Activated gamma-delta T cell treated with anti-CD3 and anti-CD28 coated beads, Interleukin-2, amount 50 U/mL, for 16 hours (primary cell): ENCODE data around the gene IFT88.
"Not testable (repeated sequence)": the region's sequence is repeated elsewhere in the genome, so short reads cannot be mapped to it uniquely, and the experiment has no call there.

ENCODE experiments used
- DNase-seq: peaks from one replicate; pipeline ENCODE4 v3.0.0-alpha.2; 2020; ENCODE audit warnings: low read depth

IFT88 gene

GRCh38 chr13:20633802-20634201 is 66.8 kb downstream of the IFT88 start:
- DNase-seq, result no peak

GRCh38 chr13:20636079-20636478 is 69.1 kb downstream of the IFT88 start:
- DNase-seq, result no peak

DNA sequence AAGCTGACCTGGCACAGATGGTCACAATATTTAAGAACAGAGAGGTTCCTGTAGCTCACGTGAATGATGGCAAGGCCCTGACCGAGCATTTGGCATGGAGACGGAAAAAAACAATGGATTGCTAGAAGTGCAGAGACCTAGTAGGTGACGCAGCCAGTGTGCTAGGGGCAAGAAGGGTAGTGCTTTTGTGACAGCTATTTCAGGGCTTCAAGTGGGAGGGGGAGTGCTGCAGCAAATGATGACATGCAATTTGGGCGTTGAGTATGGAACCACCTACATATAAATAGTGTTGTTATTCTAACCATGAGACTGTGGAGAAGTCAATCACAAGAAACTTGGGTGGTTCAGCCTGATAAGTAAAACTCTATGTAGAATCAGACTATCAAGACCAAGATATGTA is 70.9 kb downstream of the IFT88 start:
- no peak for DNase-seq

- no peak for DNase-seq
Observed at GRCh38 chr13:20647758-20648157, 80.8 kb downstream of the IFT88 start.

- DNase-seq, result no peak
Observed at GRCh38 chr13:20652946-20653345, 86.0 kb downstream of the IFT88 start.

DNA sequence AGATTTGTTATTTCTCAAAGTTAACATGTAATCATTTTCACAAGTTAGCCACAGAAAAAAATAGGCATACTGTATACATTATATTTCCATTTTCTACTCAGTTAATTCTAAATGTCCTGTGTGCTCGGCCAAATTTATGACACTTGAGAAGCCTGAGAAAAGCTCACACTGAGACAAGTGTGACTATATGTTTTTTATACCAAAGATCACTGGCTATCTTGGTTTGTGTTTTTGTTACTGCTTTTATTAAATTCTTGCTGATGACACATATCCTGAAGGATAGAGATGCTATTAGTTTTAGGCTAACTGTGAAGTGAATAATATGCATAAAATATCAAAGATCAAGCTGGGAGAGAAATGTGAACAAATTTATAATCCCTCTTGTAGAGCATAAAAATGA is 87.2 kb downstream of the IFT88 start:
- no peak for DNase-seq

DNA sequence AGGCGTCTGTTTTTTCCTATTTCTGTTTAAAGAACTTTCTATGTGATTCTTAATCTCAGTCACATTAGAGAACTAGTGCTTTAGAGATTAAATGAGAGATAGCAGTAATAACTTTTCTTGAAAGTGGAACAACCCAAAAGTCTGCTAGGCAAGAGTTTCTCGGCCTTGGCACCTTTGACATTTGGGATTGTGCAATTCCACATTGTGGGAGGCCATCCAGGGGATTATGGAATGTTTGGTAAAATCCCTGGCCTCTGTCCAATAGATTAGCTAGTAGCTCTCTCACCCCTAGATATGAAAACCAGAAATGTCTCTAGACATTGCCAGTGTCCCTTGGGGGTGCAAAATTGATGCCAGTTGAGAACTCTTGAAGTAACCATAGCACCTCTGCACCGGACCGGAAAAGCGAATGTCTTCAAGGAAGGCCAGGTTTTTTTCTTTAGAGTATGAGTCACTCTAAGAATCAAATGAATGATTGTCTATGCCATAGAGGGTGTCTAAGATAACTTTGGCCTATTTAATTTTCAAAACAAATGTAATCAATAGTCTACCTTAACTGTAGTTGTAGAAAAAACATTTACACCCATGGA is 91.6 kb downstream of the IFT88 start:
- DNase-seq, result no peak

DNA sequence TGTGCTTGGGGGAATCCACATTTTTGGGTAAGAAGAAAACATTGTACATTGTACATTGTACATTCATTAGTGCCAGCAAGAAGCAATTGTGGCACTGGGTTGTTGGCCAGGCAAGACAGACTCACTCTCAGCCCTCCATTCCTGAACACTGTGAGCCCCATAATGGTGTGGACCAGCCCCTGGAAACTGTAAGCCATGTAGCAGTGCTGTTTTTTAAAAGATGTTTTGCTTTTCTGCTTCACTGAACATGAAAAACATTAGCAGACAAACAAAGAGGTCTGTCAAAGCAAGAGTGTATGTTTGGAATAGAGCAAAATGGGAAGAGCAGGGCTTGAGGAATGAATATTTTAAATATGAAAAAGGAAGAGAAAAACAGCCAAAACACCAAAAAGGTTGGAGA is 97.4 kb downstream of the IFT88 start:
- no peak for DNase-seq

GRCh38 chr13:20666948-20667347 is 100.0 kb downstream of the IFT88 start:
- no peak for DNase-seq

GRCh38 chr13:20667857-20668437 is 101.0 kb downstream of the IFT88 start:
- no peak for DNase-seq

GRCh38 chr13:20669162-20669561 is 102.2 kb downstream of the IFT88 start:
- no peak for DNase-seq

DNA sequence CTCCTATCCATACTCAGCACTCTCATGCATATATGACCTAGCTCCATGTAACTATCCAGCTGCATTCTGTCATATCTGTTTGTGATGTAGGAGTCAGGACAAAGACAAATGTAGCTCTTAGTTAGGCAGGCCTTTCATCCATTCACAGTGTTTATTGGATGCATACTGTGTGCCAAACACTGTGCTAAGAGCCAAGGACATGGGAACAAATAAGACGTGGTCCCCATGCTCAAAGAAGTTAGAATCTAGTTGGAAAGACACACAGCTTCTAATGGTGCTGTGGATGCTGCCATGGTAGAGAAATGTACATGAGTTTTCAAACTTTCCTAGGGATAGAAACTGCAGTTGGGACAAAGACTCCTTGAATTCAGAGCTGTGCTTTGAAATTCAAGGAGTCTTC is 104.8 kb downstream of the IFT88 start:
- no peak for DNase-seq

DNA sequence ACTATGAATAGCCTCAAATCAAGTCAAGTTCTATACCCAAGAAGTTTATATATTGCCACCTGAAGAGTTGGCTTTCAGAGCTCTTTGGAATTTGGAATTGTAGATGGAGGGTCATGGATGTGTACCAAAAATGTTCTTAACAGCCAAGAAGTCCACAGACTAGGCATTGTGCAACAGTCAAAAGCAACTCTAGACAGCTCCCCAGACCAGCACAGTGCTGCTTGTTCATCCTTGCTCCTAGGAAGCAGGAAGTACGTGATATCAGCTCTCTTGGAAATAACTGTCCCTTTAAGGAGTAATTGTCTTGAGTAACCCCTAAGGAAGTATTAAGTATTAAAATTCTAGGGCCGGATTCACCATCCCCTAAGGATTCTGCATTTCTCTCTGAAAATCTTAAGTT is 105.8 kb downstream of the IFT88 start:
- no peak for DNase-seq

GRCh38 chr13:20673715-20674114 is 106.8 kb downstream of the IFT88 start:
- DNase-seq, result no peak

GRCh38 chr13:20676213-20676612 is 109.3 kb downstream of the IFT88 start:
- DNase-seq, result no peak

DNA sequence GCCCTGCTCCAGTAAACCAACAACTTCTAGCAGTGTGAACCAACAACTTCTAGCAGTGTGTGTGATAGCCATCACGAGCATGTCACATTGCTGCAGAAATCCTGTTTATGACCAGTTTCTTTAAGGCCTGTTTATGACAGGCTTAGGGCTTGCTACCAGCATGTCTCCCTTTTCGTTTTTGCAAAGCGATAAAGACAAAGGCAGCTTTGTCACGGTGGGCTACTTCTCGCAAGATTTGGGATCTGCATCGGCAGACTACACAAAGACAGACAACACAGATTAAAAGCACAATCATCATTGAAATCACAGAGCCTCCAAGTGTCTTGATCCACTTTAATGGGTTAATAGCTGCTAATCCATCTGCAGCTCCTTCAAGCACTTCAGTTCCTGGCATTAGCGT is 111.6 kb downstream of the IFT88 start:
- not testable (repeated sequence) for DNase-seq

- no peak for DNase-seq
Observed at GRCh38 chr13:20679879-20680278, 112.9 kb downstream of the IFT88 start.

GRCh38 chr13:20680416-20681080 is 113.6 kb downstream of the IFT88 start:
- DNase-seq, result no peak

DNA sequence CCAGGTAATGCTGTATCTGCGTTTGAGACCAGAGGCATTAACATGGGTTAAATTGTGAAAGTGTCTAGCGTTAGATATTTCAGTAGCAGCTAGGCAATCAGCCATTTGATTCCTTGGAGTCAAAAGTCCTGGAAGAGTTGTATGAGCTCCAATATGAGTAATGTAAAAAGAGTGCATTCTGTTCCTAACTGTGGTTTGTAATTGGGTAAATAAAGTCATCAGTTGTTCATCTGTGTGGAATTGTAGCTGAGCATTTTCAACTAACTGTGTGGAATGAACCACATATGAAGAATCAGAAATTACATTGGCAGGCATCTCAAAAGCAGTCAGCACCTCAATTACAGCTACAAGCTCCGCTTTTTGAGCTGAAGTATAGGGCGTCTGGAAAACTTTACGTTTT is 114.5 kb downstream of the IFT88 start:
- DNase-seq, result not testable (repeated sequence)

- no peak for DNase-seq
Observed at GRCh38 chr13:20682061-20682460, 115.1 kb downstream of the IFT88 start.

GRCh38 chr13:20684041-20684440 is 117.1 kb downstream of the IFT88 start:
- no peak for DNase-seq

GRCh38 chr13:20684546-20684945 is 117.6 kb downstream of the IFT88 start:
- DNase-seq, result no peak

GRCh38 chr13:20685092-20685491 is 118.1 kb downstream of the IFT88 start:
- no peak for DNase-seq

DNA sequence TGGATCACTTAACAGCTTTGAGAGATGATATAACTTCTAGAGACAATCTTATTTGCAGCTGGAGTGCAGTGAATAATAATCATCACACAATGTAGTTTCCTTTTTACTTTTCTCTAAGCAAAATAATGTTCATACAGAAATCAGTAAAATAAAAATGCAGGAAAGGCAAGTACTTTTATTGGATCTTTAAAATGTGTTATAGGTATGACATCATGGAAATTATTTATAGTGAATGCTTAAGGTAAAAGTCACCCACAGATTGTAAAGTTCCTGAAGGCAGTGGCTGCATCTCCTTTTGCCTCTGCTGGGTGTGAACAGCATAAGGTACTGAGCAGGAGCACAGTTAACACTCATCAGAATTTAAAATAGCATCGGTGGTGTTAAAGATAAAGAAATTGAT is 119.2 kb downstream of the IFT88 start:
- DNase-seq, result no peak
